ENCODE results near the gene SPRYD3.

The SPRYD3 gene

GRCh38 chr12:53094394-53094787, 15.2 kb upstream of the SPRYD3 start:
- peaks cover 7% of the 10 kb centered on the region for H3K4me1 ChIP-seq
- no peaks in the 10 kb centered on the region for H3K27me3 ChIP-seq
- no peak for TF ChIP-seq CTCF (IDR thresholded peaks at IDR 0.05; ENCODE audit: low read depth, low read length)
- H3K36me3 ChIP-seq, result no peaks in the 10 kb centered on the region
- no peaks in the 10 kb centered on the region for H3K9me3 ChIP-seq
- no peak overlapping the region for H3K4me3 ChIP-seq (ENCODE audit: low read depth, low read length)
- DNase-seq, result no peak

GRCh38 chr12:53093777-53094393, 14.7 kb upstream of the SPRYD3 start:
- Histone ChIP-seq H3K9me3 (no peaks in the 10 kb centered on the region), H3K27me3 (no peaks in the 10 kb centered on the region), H3K4me1 (peaks cover 2% of the 10 kb centered on the region), H3K36me3 (no peaks in the 10 kb centered on the region), H3K4me3 (ENCODE audit: low read depth, low read length) (no peak overlapping the region)
- TF ChIP-seq CTCF (IDR thresholded peaks at IDR 0.05; ENCODE audit: low read depth, low read length), result no peak
- DNase-seq, result no peak

- no peak for TF ChIP-seq CTCF (IDR thresholded peaks at IDR 0.05; ENCODE audit: low read depth, low read length)
- Histone ChIP-seq H3K4me3 (ENCODE audit: low read depth, low read length) (no peak overlapping the region), H3K36me3 (no peaks in the 10 kb centered on the region), H3K27me3 (no peaks in the 10 kb centered on the region), H3K4me1 (no peaks in the 10 kb centered on the region), H3K9me3 (no peaks in the 10 kb centered on the region)
- DNase-seq, result no peak
Measured at GRCh38 chr12:53091756-53092155, 12.6 kb upstream of the SPRYD3 start.

- no peak for TF ChIP-seq CTCF (IDR thresholded peaks at IDR 0.05; ENCODE audit: low read depth, low read length)
- H3K36me3 ChIP-seq, result no peaks in the 10 kb centered on the region
- H3K4me1 ChIP-seq, result no peaks in the 10 kb centered on the region
- no peaks in the 10 kb centered on the region for H3K9me3 ChIP-seq
- DNase-seq, result no peak
- H3K27me3 ChIP-seq, result peaks cover 4% of the 10 kb centered on the region; the same call in 1 of the 2 replicates
- no peak overlapping the region for H3K4me3 ChIP-seq (ENCODE audit: low read depth, low read length)
Measured at GRCh38 chr12:53090554-53090953, 11.4 kb upstream of the SPRYD3 start.

- no peak for TF ChIP-seq CTCF (IDR thresholded peaks at IDR 0.05; ENCODE audit: low read depth, low read length)
- Histone ChIP-seq H3K4me3 (ENCODE audit: low read depth, low read length) (no peak overlapping the region), H3K27me3 (peaks cover 4% of the 10 kb centered on the region; the same call in 1 of the 2 replicates), H3K9me3 (no peaks in the 10 kb centered on the region), H3K4me1 (no peaks in the 10 kb centered on the region), H3K36me3 (no peaks in the 10 kb centered on the region)
- DNase-seq, result no peak
Measured at GRCh38 chr12:53090105-53090504, 10.9 kb upstream of the SPRYD3 start.

GRCh38 chr12:53086361-53086760, 7.2 kb upstream of the SPRYD3 start:
- Histone ChIP-seq H3K4me3 (ENCODE audit: low read depth, low read length) (no peak overlapping the region), H3K4me1 (no peaks in the 10 kb centered on the region), H3K9me3 (no peaks in the 10 kb centered on the region), H3K27me3 (peaks cover 4% of the 10 kb centered on the region; the same call in 1 of the 2 replicates), H3K36me3 (no peaks in the 10 kb centered on the region)
- TF ChIP-seq CTCF (IDR thresholded peaks at IDR 0.05; ENCODE audit: low read depth, low read length), result no peak
- DNase-seq, result no peak
